Suppressor macrophage treated with lipopolysaccharide for 4 hours (primary cell): ENCODE results near the gene OTOG.
"Not testable (repeated sequence)": the region's sequence is repeated elsewhere in the genome, so short reads cannot be mapped to it uniquely, and the experiment has no call there.

Source experiments
- DNase-seq: peaks from one replicate; pipeline ENCODE4 v3.0.0-alpha.2; 2020

OTOG gene

GRCh38 chr11:17607591-17608570 is 60.8 kb downstream of the OTOG start:
- DNase-seq, result no peak

GRCh38 chr11:17608821-17609220 is 61.8 kb downstream of the OTOG start:
- DNase-seq, result no peak

GRCh38 chr11:17609291-17610084 is 62.4 kb downstream of the OTOG start:
- DNase-seq, result no peak

- DNase-seq, result no peak
These were observed 63.2 kb downstream of the OTOG start for GRCh38 chr11:17610085-17610894.

- no peak for DNase-seq
These were observed 64.0 kb downstream of the OTOG start for GRCh38 chr11:17611049-17611448.

- no peak for DNase-seq
These were observed 64.6 kb downstream of the OTOG start for GRCh38 chr11:17611503-17612220.

GRCh38 chr11:17612221-17613188 is 65.4 kb downstream of the OTOG start:
- DNase-seq, result no peak

- no peak for DNase-seq
These were observed 66.4 kb downstream of the OTOG start for GRCh38 chr11:17613428-17613962.

GRCh38 chr11:17613983-17614382 is 66.9 kb downstream of the OTOG start:
- DNase-seq, result no peak

GRCh38 chr11:17622711-17623110 is 75.7 kb downstream of the OTOG start:
- DNase-seq, result not testable (repeated sequence)

- no peak for DNase-seq
These were observed 82.1 kb downstream of the OTOG start for GRCh38 chr11:17629113-17629512.

GRCh38 chr11:17630936-17631335 is 83.9 kb downstream of the OTOG start:
- no peak for DNase-seq

- no peak for DNase-seq
These were observed 84.8 kb downstream of the OTOG start for GRCh38 chr11:17631702-17632365.

GRCh38 chr11:17633279-17633986 is 86.4 kb downstream of the OTOG start:
- DNase-seq, result no peak

- DNase-seq, result no peak
These were observed 87.1 kb downstream of the OTOG start for GRCh38 chr11:17633987-17634775.

GRCh38 chr11:17634776-17635550 is 87.9 kb downstream of the OTOG start:
- DNase-seq, result no peak

- no peak for DNase-seq
These were observed 88.5 kb downstream of the OTOG start for GRCh38 chr11:17635551-17635938.

GRCh38 chr11:17636721-17637120 is 89.7 kb downstream of the OTOG start:
- no peak for DNase-seq
